H1 (cell line): Measurements from ENCODE around the gene RRAD. TPM values are rescaled to one million over a fixed set of nuclear protein-coding genes. Genes with fewer than 3 reads are reported as not detected.
A peak's percentile ranks its signal among the peaks of the same experiment; 100 is the strongest.

Experiments used
- CTCF ChIA-PET: fragments of 300-600 bp; sonication (Branson Sonifier 250); formaldehyde crosslinking; loops from one replicate; lab custom pipeline; 2021; ENCODE audit not compliant: partially characterized antibody; lab: Charles Lee
- POLR2A ChIA-PET: fragments of 300-600 bp; sonication (Branson Sonifier 250); formaldehyde crosslinking; loops from one replicate; lab custom pipeline; 2021; ENCODE audit warnings: inconsistent platforms; ENCODE audit not compliant: partially characterized antibody; lab: Charles Lee
- DNase-seq, 2 experiments: peaks; one replicate each; pipeline versions ENCODE4 v3.0.0 to v3.0.0-alpha.2; 2010 to 2022; ENCODE audit warnings: low spot score in 2 of 2, low read depth in 1 of 2, mixed read lengths in 1 of 2
- FAIRE-seq: peaks from 2 replicates; lab custom pipeline; 2011; peaks lifted over from hg19 to GRCh38; lab: Jason Lieb, UNC
- H2AFZ ChIP-seq: 2 replicates; pipeline ENCODE4 v1.8.1; 2012; ENCODE audit warnings: low read length, inconsistent platforms
- H2AK5ac ChIP-seq: 2 replicates; pipeline ENCODE4 v1.6.1; 2013; ENCODE audit warnings: low read depth, low read length
- H2BK120ac ChIP-seq: replicated peaks from 2 replicates; pipeline ENCODE3; 2013; ENCODE audit warnings: low read depth, low read length, inconsistent platforms
- H2BK12ac ChIP-seq: 2 replicates; pipeline ENCODE4 v1.6.1; 2013; ENCODE audit warnings: low read depth, low read length
- H2BK15ac ChIP-seq: 2 replicates; pipeline ENCODE4 v1.6.1; 2013; ENCODE audit warnings: low read length
- H2BK20ac ChIP-seq: 2 replicates; pipeline ENCODE4 v1.6.1; 2013; ENCODE audit warnings: low read length
- H2BK5ac ChIP-seq: 2 replicates; pipeline ENCODE4 v1.6.1; 2013; ENCODE audit warnings: low read depth, low read length
- H3K14ac ChIP-seq: 2 replicates; pipeline ENCODE4 v1.6.1; 2013; ENCODE audit warnings: inconsistent platforms; ENCODE audit not compliant: insufficient read length
- H3K18ac ChIP-seq: 2 replicates; pipeline ENCODE4 v1.6.1; 2013; ENCODE audit warnings: low read length; ENCODE audit errors: extremely low read depth
- H3K23ac ChIP-seq: 2 replicates; pipeline ENCODE4 v1.6.1; 2013; ENCODE audit warnings: inconsistent platforms; ENCODE audit not compliant: insufficient read length
- H3K23me2 ChIP-seq: 2 replicates; pipeline ENCODE4 v1.6.1; 2013; ENCODE audit warnings: low read depth, low read length
- H3K27ac ChIP-seq: 2 replicates; pipeline ENCODE4 v1.6.1; 2011; ENCODE audit warnings: low read depth, low read length, inconsistent platforms
- H3K27me3 ChIP-seq, 4 experiments: replicated peaks in 1 of 4; 1 replicate in 1 of 4; 2 replicates in 3 of 4; pipeline versions ENCODE4 v1.6.1 to v1.8.1; 2011 to 2013; ENCODE audit warnings: low read length in 3 of 4, mild to moderate bottlenecking in 3 of 4, inconsistent platforms in 2 of 4, mixed read lengths in 2 of 4, moderate library complexity in 1 of 4; ENCODE audit not compliant: control insufficient read depth in 3 of 4, insufficient read depth in 3 of 4; ENCODE audit errors: extremely low read depth in 1 of 4
- H3K36me3 ChIP-seq, 4 experiments: 2 replicates each; pipeline versions ENCODE4 v1.6.1 to v1.8.1; 2011 to 2013; ENCODE audit warnings: mild to moderate bottlenecking in 4 of 4, low read length in 3 of 4, moderate library complexity in 2 of 4, control low read depth in 1 of 4, inconsistent platforms in 1 of 4; ENCODE audit not compliant: insufficient read depth in 4 of 4, control insufficient read depth in 2 of 4
- H3K4ac ChIP-seq: replicated peaks from 2 replicates; pipeline ENCODE3; 2013; ENCODE audit warnings: low read length, low read depth, mixed read lengths, inconsistent platforms; ENCODE audit not compliant: insufficient read length
- H3K4me1 ChIP-seq, 4 experiments: replicated peaks in 1 of 4; 1 replicate in 1 of 4; 2 replicates in 3 of 4; pipeline versions ENCODE4 v1.6.1 to v1.8.1; 2011 to 2013; ENCODE audit warnings: low read length in 3 of 4, inconsistent platforms in 2 of 4, mixed read lengths in 1 of 4; ENCODE audit not compliant: insufficient read depth in 4 of 4, control insufficient read depth in 3 of 4
- H3K4me2 ChIP-seq, 2 experiments: 2 replicates each; pipeline versions ENCODE4 v1.6.1 to v1.8.1; 2011 to 2013; ENCODE audit warnings: low read depth in 2 of 2, low read length in 2 of 2, control low read depth in 1 of 2, inconsistent platforms in 1 of 2, mild to moderate bottlenecking in 1 of 2; ENCODE audit not compliant: insufficient read depth in 1 of 2
- H3K4me3 ChIP-seq, 4 experiments: fragments of 200-600, 300-600 bp in 1 of 4; sonication (generic), shearing (Covaris generic), sonication (Bioruptor Twin) in 1 of 4; 2 replicates each; pipeline versions ENCODE4 v1.5.1 to v1.8.1; 2011 to 2016; ENCODE audit warnings: low read length in 4 of 4, low read depth in 3 of 4, control low read depth in 2 of 4, inconsistent platforms in 2 of 4, mild to moderate bottlenecking in 2 of 4, mixed read lengths in 1 of 4, moderate library complexity in 1 of 4; ENCODE audit not compliant: insufficient read depth in 2 of 4; ENCODE audit errors: extremely low read depth in 1 of 4
- H3K56ac ChIP-seq: replicated peaks from 2 replicates; pipeline ENCODE3; 2013; ENCODE audit warnings: low read depth, mild to moderate bottlenecking, mixed read lengths, low read length, inconsistent platforms; ENCODE audit not compliant: insufficient read length
- H3K79me1 ChIP-seq: 2 replicates; pipeline ENCODE4 v1.6.1; 2013; ENCODE audit warnings: low read depth, low read length, control low read depth
- H3K79me2 ChIP-seq, 2 experiments: 2 replicates each; pipeline versions ENCODE4 v1.6.1 to v1.8.1; 2012 to 2013; ENCODE audit warnings: low read length in 2 of 2, mild to moderate bottlenecking in 2 of 2, inconsistent platforms in 1 of 2; ENCODE audit not compliant: insufficient read depth in 2 of 2, control insufficient read depth in 1 of 2
- H3K9ac ChIP-seq, 4 experiments: replicated peaks in 1 of 4; 1 replicate in 1 of 4; 2 replicates in 3 of 4; pipeline versions ENCODE4 v1.6.1 to v1.8.1; 2011 to 2013; ENCODE audit warnings: low read depth in 3 of 4, low read length in 3 of 4, control low read depth in 2 of 4, mild to moderate bottlenecking in 2 of 4, moderate library complexity in 2 of 4, inconsistent platforms in 1 of 4; ENCODE audit errors: extremely low read depth in 1 of 4
- H3K9me3 ChIP-seq, 2 experiments: 2 replicates each; pipeline versions ENCODE4 v1.6.1 to v1.8.1; 2012 to 2013; ENCODE audit warnings: mild to moderate bottlenecking in 2 of 2, moderate library complexity in 2 of 2, control low read depth in 1 of 2, inconsistent platforms in 1 of 2, low read depth in 1 of 2, low read length in 1 of 2, mixed read lengths in 1 of 2; ENCODE audit not compliant: insufficient read depth in 2 of 2
- H4K20me1 ChIP-seq, 2 experiments: replicated peaks in 1 of 2; 2 replicates each; pipeline versions ENCODE3 to v1.8.1; 2011 to 2013; ENCODE audit warnings: inconsistent platforms in 2 of 2, low read length in 2 of 2, mild to moderate bottlenecking in 1 of 2; ENCODE audit not compliant: insufficient read depth in 2 of 2, control insufficient read depth in 1 of 2
- H4K5ac ChIP-seq: 2 replicates; pipeline ENCODE4 v1.6.1; 2013; ENCODE audit warnings: low read length, low read depth, mixed read lengths, inconsistent platforms; ENCODE audit not compliant: insufficient read length
- H4K8ac ChIP-seq: 2 replicates; pipeline ENCODE4 v1.8.0; 2013; ENCODE audit warnings: mild to moderate bottlenecking, moderate library complexity, low read length, inconsistent platforms; ENCODE audit not compliant: insufficient read depth; ENCODE audit errors: extremely low read depth
- H4K91ac ChIP-seq: replicated peaks from 2 replicates; pipeline ENCODE3; 2013; ENCODE audit warnings: low read length, mixed read lengths, inconsistent platforms; ENCODE audit not compliant: insufficient read length
- CBX8 ChIP-seq: fragments of 300-800, 300-1000 bp; sonication (generic); IDR thresholded peaks from 2 replicates; pipeline ENCODE4 v1.7.1; 2016; ENCODE audit warnings: low read depth, low read length, borderline replicate concordance
- EGR1 ChIP-seq: IDR thresholded peaks from 2 replicates; pipeline ENCODE4 v1.6.1; 2011; ENCODE audit warnings: low read depth, low read length, borderline replicate concordance
- EP300 ChIP-seq, 2 experiments: IDR thresholded peaks; 1 replicate in 1 of 2; 2 replicates in 1 of 2; pipeline ENCODE4 v1.6.1; 2011 to 2012; ENCODE audit warnings: low read depth in 2 of 2, low read length in 2 of 2, mild to moderate bottlenecking in 2 of 2, borderline replicate concordance in 1 of 2, inconsistent platforms in 1 of 2, moderate library complexity in 1 of 2
- GABPA ChIP-seq: IDR thresholded peaks from 2 replicates; pipeline ENCODE4 v1.6.1; 2011; ENCODE audit warnings: mild to moderate bottlenecking, low read length, moderate library complexity, borderline replicate concordance; ENCODE audit not compliant: insufficient read depth
- MAFK ChIP-seq: IDR thresholded peaks from 2 replicates; pipeline ENCODE4 v1.6.1; 2012; ENCODE audit warnings: low read depth, mild to moderate bottlenecking, improper control_type of control experiment, low read length
- NANOG ChIP-seq: IDR thresholded peaks from 2 replicates; pipeline ENCODE4 v1.6.1; 2011; ENCODE audit warnings: low read length, low read depth, mild to moderate bottlenecking, inconsistent platforms; ENCODE audit not compliant: insufficient read depth, poor library complexity, severe bottlenecking
- RBBP5 ChIP-seq: IDR thresholded peaks from 2 replicates; pipeline ENCODE4 v1.7.1; 2012; ENCODE audit warnings: low read depth, mild to moderate bottlenecking, inconsistent platforms, low read length, moderate library complexity, borderline replicate concordance
- RXRA ChIP-seq: IDR thresholded peaks from 2 replicates; pipeline ENCODE4 v1.6.1; 2011; ENCODE audit warnings: low read depth, mild to moderate bottlenecking, low read length, moderate library complexity; ENCODE audit not compliant: insufficient read depth
- SIRT6 ChIP-seq: IDR thresholded peaks from one replicate; pipeline ENCODE4 v1.7.1; 2012; ENCODE audit warnings: low read length, inconsistent platforms
- TCF12 ChIP-seq: IDR thresholded peaks from 2 replicates; pipeline ENCODE4 v1.6.1; 2011; ENCODE audit warnings: low read depth, mild to moderate bottlenecking, low read length
- WGBS, 2 experiments: shearing (Covaris generic) in 1 of 2; methylation state at CpG; one replicate each; pipeline versions ENCODE4 v1.1.6 to v1.1.7; 2013 to 2015; ENCODE audit warnings: low lambda C conversion rate in 2 of 2, mixed read lengths in 2 of 2, inconsistent platforms in 1 of 2, low coverage in 1 of 2, missing lambda C conversion rate in 1 of 2; ENCODE audit not compliant: insufficient replicate concordance in 2 of 2, insufficient coverage in 1 of 2, insufficient read length in 1 of 2; ENCODE audit errors: extremely low coverage in 1 of 2, missing lambda C conversion rate in 1 of 2; 5-methylcytosine and 5-hydroxymethylcytosine counted together
- polyA plus RNA-seq, 7 experiments: library from polyadenylated mRNA; depleted of rRNA in 3 of 7; stranded (reverse) in 5 of 7; unstranded in 2 of 7; fragments of >200 nt in 5 of 7; fragments of 200-250 nt in 2 of 7; gene quantifications; 1 replicate in 5 of 7; 2 replicates in 1 of 7; 4 replicates in 1 of 7; pipeline versions ENCODE4 v1.2.1 to v1.2.3, GENCODE V29; 2011 to 2013; ENCODE audit warnings: missing spikeins in 2 of 7, mixed read lengths in 2 of 7
- total RNA-seq: library from RNA; stranded (reverse); fragmentation: NEBNext Ultra II Directional; extraction: Animal tissue kit (Norgen Biotek cat#: 25700); gene quantifications from 2 replicates; pipeline ENCODE4 v1.2.1, GENCODE V29; 2021

The RRAD gene
- total and polyA plus RNA-seq, 2 of the 8 experiments (the other 6 are each of a cell fraction or from before 2014, with no cell fraction given), result 0.17 TPM; not detected in 1

- Histone ChIP-seq H3K36me3 (no peaks in the 10 kb centered on the region), H3K27ac (no peak overlapping the region), H2BK20ac (no peak overlapping the region), H4K5ac (no peak overlapping the region), H3K79me1 (no peaks in the 10 kb centered on the region), H3K23me2 (no peaks in the 10 kb centered on the region), H2AFZ (no peak overlapping the region), H3K56ac (no peak overlapping the region), H4K91ac (no peak overlapping the region), H3K4me1 (peaks cover 0 to 6% (median 2%) of the 10 kb centered on the region in 4 experiments; a peak in 3 of 7 replicates), H3K18ac (no peak overlapping the region), H3K9me3 (no peaks in the 10 kb centered on the region), H2BK120ac (no peak overlapping the region), H3K14ac (no peak overlapping the region), H3K4me2 (no peak overlapping the region), H2BK15ac (peak overlapping the region; percentile 88; the same call in 1 of the 2 replicates), H4K20me1 (peaks cover 4 to 7% of the 10 kb centered on the region in 2 experiments), H2BK5ac (no peak overlapping the region), H3K4ac (no peak overlapping the region), H3K23ac (no peak overlapping the region), H3K9ac (no peak overlapping the region), H2AK5ac (no peak overlapping the region), H3K79me2 (no peaks in the 10 kb centered on the region), H3K4me3 (no peak overlapping the region), H3K27me3 (no peaks in the 10 kb centered on the region; a peak in 1 of 7 replicates), H4K8ac (no peak overlapping the region), H2BK12ac (0 out of 2 replicates have a peak overlapping the region, but pooled peaks have one; percentile 9)
- FAIRE-seq (no peak), DNase-seq (no peak)
- TF ChIP-seq RXRA (no peak), NANOG (no peak), MAFK (no peak), RBBP5 (no peak), EP300 (IDR thresholded peaks at IDR 0.05; ENCODE audit: borderline replicate concordance in 1 of 2, low read depth in 2 of 2, low read length in 2 of 2) (no peak), GABPA (no peak), TCF12 (no peak), CBX8 (no peak), SIRT6 (no peak), EGR1 (no peak)
- CTCF ChIA-PET, result interaction anchor here (0.8 to 42.0 kb wide), 4 partner anchors 16 to 79 kb away, joined by 3 to 1009 read pairs (median 24); partner anchors contain the start of genes CDH16, CIAO2B and RRAD
- 77% methylated on average over 6 of the region's 6 CpGs; no CpG with 5 or more reads in 1 of the 2 experiments for WGBS, 2 experiments
- POLR2A ChIA-PET, result interaction anchor here (1.0 to 2.3 kb wide), 2 partner anchors 19 kb away, joined by 3 to 5 read pairs; partner anchors contain the start of genes CDH16 and PDP2
Observed at GRCh38 chr16:66899310-66899944, 25.9 kb downstream of the RRAD start.
